ENCODE results near the gene ZNF598.

DNA sequence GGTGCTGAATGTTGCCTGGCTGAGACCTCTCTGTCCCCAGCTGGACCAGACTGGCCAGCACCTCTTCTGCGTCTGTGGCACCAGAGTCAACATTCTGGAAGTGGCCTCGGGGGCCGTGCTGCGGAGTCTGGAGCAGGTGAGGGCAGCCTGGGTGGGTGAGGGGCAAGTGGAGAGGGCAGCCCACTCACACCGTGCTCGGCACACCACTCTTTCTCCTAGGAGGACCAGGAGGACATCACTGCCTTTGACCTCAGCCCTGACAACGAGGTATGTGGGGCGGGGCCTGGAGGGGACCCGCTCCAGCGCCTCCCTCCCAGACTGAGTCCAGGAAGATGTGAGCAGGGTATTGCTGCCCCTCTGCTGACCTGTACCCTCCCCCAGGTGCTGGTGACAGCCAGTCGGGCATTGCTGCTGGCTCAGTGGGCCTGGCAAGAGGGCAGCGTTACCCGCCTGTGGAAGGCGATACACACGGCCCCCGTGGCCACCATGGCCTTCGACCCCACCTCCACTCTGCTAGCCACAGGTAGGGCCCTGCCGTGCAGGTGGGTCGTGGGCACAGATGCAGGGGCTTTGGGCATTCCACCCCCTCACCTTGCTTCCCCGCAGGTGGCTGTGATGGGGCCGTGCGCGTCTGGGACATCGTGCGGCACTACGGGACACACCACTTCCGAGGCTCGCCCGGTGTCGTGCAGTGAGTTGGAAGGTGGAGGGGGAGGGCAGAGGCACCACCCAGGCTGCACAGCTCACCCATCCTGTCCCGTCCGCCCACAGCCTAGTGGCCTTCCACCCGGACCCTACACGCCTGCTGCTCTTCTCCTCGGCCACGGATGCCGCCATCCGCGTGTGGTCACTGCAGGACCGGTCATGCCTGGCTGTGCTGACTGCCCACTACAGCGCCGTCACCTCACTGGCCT, 35.2 kb downstream of the ZNF598 start:
- TF ChIP-seq POLR2A (IDR thresholded peaks at IDR 0.05; ENCODE audit: low read length) (no peak), GATA1 (IDR thresholded peaks at IDR 0.05; ENCODE audit: low read depth, low read length) (no peak)

Measured in erythroblast (primary cell).